ENCODE measurements around the gene MTFMT.

Gene MTFMT

GRCh38 chr15:64997745-64998375, 31.6 kb downstream of the MTFMT start:
- TF ChIP-seq POLR2A (IDR thresholded peaks at IDR 0.05; ENCODE audit: low read depth, low read length) = no peak
- no peak for DNase-seq (ENCODE audit: insufficient read length, low spot score)
- FAIRE-seq = no peak

GRCh38 chr15:64997066-64997465, 32.4 kb downstream of the MTFMT start:
- DNase-seq (ENCODE audit: insufficient read length, low spot score) (no peak), FAIRE-seq (no peak)
- TF ChIP-seq POLR2A (IDR thresholded peaks at IDR 0.05; ENCODE audit: low read depth, low read length) = no peak

- no peak for TF ChIP-seq POLR2A (IDR thresholded peaks at IDR 0.05; ENCODE audit: low read depth, low read length)
- no peak for DNase-seq (ENCODE audit: insufficient read length, low spot score)
- no peak for FAIRE-seq
Observed at GRCh38 chr15:64993290-64993689, 36.1 kb downstream of the MTFMT start.

GRCh38 chr15:64991536-64992135, 37.8 kb downstream of the MTFMT start:
- no peak for DNase-seq (ENCODE audit: insufficient read length, low spot score)
- FAIRE-seq = no peak
- no peak for TF ChIP-seq POLR2A (IDR thresholded peaks at IDR 0.05; ENCODE audit: low read depth, low read length)

GRCh38 chr15:64990168-64990470, 39.3 kb downstream of the MTFMT start:
- no peak for DNase-seq (ENCODE audit: insufficient read length, low spot score)
- no peak for TF ChIP-seq POLR2A (IDR thresholded peaks at IDR 0.05; ENCODE audit: low read depth, low read length)
- FAIRE-seq = no peak

GRCh38 chr15:64989416-64990167, 39.8 kb downstream of the MTFMT start, which contains the start of gene SPG21:
SPG21 (minus strand) TSS chr15:64989914; CDS start chr15:64983569, 6,345 bp downstream.
- FAIRE-seq (peak; percentile 30), DNase-seq (ENCODE audit: insufficient read length, low spot score) (peak; percentile 84)
- peak; percentile 65 for TF ChIP-seq POLR2A (IDR thresholded peaks at IDR 0.05; ENCODE audit: low read depth, low read length)

- FAIRE-seq (no peak), DNase-seq (ENCODE audit: insufficient read length, low spot score) (no peak)
- no peak for TF ChIP-seq POLR2A (IDR thresholded peaks at IDR 0.05; ENCODE audit: low read depth, low read length)
Observed at GRCh38 chr15:64987136-64987535, 42.3 kb downstream of the MTFMT start.

GRCh38 chr15:64985366-64986033, 43.9 kb downstream of the MTFMT start:
- no peak for FAIRE-seq
- no peak for TF ChIP-seq POLR2A (IDR thresholded peaks at IDR 0.05; ENCODE audit: low read depth, low read length)
- DNase-seq (ENCODE audit: insufficient read length, low spot score) = no peak

GRCh38 chr15:64982472-64982871, 47.0 kb downstream of the MTFMT start:
- no peak for FAIRE-seq
- no peak for TF ChIP-seq POLR2A (IDR thresholded peaks at IDR 0.05; ENCODE audit: low read depth, low read length)
- no peak for DNase-seq (ENCODE audit: insufficient read length, low spot score)

- DNase-seq (ENCODE audit: insufficient read length, low spot score) = no peak
- no peak for TF ChIP-seq POLR2A (IDR thresholded peaks at IDR 0.05; ENCODE audit: low read depth, low read length)
- FAIRE-seq = no peak
Observed at GRCh38 chr15:64981812-64982431, 47.5 kb downstream of the MTFMT start.

- no peak for TF ChIP-seq POLR2A (IDR thresholded peaks at IDR 0.05; ENCODE audit: low read depth, low read length)
- FAIRE-seq (no peak), DNase-seq (ENCODE audit: insufficient read length, low spot score) (no peak)
Observed at GRCh38 chr15:64979252-64979710, 50.2 kb downstream of the MTFMT start.

- no peak for DNase-seq (ENCODE audit: insufficient read length, low spot score)
- FAIRE-seq = no peak
- TF ChIP-seq POLR2A (IDR thresholded peaks at IDR 0.05; ENCODE audit: low read depth, low read length) = no peak
Observed at GRCh38 chr15:64975390-64975789, 54.0 kb downstream of the MTFMT start.

- DNase-seq (ENCODE audit: insufficient read length, low spot score) (no peak), FAIRE-seq (no peak)
- no peak for TF ChIP-seq POLR2A (IDR thresholded peaks at IDR 0.05; ENCODE audit: low read depth, low read length)
Observed at GRCh38 chr15:64970698-64971097, 58.7 kb downstream of the MTFMT start.

GRCh38 chr15:64969401-64969800, 60.0 kb downstream of the MTFMT start:
- TF ChIP-seq POLR2A (IDR thresholded peaks at IDR 0.05; ENCODE audit: low read depth, low read length) = no peak
- DNase-seq (ENCODE audit: insufficient read length, low spot score) (no peak), FAIRE-seq (no peak)

Data from H54 (cell line).